Esophagus muscularis mucosa (tissue), 4 donors: Measurements from ENCODE around the gene PTPN6. TPM values are rescaled to one million over a fixed set of nuclear protein-coding genes. Genes with fewer than 3 reads are reported as not detected.
A peak's percentile ranks its signal among the peaks of the same experiment; 100 is the strongest.

Experiments
- DNase-seq: peaks from one replicate; pipeline ENCODE4 v3.0.0-alpha.2; 2017; ENCODE audit errors: extremely low spot score
- H3K27ac ChIP-seq, 4 donors: fragments of 200-600 bp; sonication (generic); replicated peaks in 1 of 4; 1 replicate in 3 of 4; 2 replicates in 1 of 4; pipeline ENCODE4 v1.5.1; 2016 to 2019; ENCODE audit warnings: mild to moderate bottlenecking in 1 of 4
- H3K27me3 ChIP-seq, 4 donors: fragments of 200-600 bp; sonication (generic); one replicate each; pipeline versions ENCODE4 v1.5.1 to v1.6.0; 2016 to 2019
- H3K36me3 ChIP-seq, 4 donors: fragments of 200-600 bp; sonication (generic); one replicate each; pipeline ENCODE4 v1.5.1; 2016 to 2019
- H3K4me1 ChIP-seq, 4 donors: fragments of 200-600 bp; sonication (generic); one replicate each; pipeline ENCODE4 v1.5.1; 2016 to 2019
- H3K4me3 ChIP-seq, 4 donors: fragments of 200-600 bp; sonication (generic); 1 replicate in 2 of 4; 2 replicates in 2 of 4; pipeline ENCODE4 v1.5.1; 2016 to 2019; ENCODE audit warnings: mild to moderate bottlenecking in 4 of 4, moderate library complexity in 1 of 4
- H3K9me3 ChIP-seq, 4 donors: fragments of 200-600 bp; sonication (generic); 1 replicate in 3 of 4; 2 replicates in 1 of 4; pipeline ENCODE4 v1.5.1; 2016 to 2019
- EP300 ChIP-seq: sonication (generic); formaldehyde crosslinking; IDR thresholded peaks from one replicate; pipeline ENCODE4 v1.6.1; 2017; ENCODE audit warnings: antibody characterized with exemption
- POLR2A ChIP-seq: fragments of 450-650 bp; IDR thresholded peaks from one replicate; pipeline ENCODE4 v1.6.1; 2017; ENCODE audit warnings: antibody characterized with exemption, moderate library complexity, mild to moderate bottlenecking, low read depth
- POLR2AphosphoS5 ChIP-seq, 2 donors: sonication (generic); formaldehyde crosslinking; IDR thresholded peaks; one replicate each; pipeline ENCODE4 v1.6.1; 2017; ENCODE audit warnings: antibody characterized with exemption in 2 of 2
- WGBS: methylation state at CpG from one replicate; pipeline ENCODE4 v1.1.5; 2018; 5-methylcytosine and 5-hydroxymethylcytosine counted together
- intact Hi-C: fragments of 100-400 bp; cut with DNase I; formaldehyde crosslinking; loops from one replicate; pipeline ENCODE4 v1.15.1; 2023
- total RNA-seq, 4 donors: library from RNA; depleted of rRNA; stranded (reverse); fragments of >200 nt; gene quantifications; one replicate each; pipeline versions ENCODE4 v1.1.0 to v1.2.1, GENCODE V29; 2016
- TF ChIP-seq, protein P1 (sequence below), 3 experiments: fragments of 200-600 bp in 2 of 3; fragments of 450-650 bp in 1 of 3; sonication (generic) in 2 of 3; IDR thresholded peaks; one replicate each; pipeline ENCODE4 v1.5.1; 2017 to 2019; ENCODE audit warnings: antibody characterized with exemption in 3 of 3, mild to moderate bottlenecking in 2 of 3, moderate library complexity in 1 of 3

The PTPN6 gene
- total RNA-seq, 4 donors from 2014 or later, result 9.1 to 16.9 (median 13.3) TPM

DNA sequence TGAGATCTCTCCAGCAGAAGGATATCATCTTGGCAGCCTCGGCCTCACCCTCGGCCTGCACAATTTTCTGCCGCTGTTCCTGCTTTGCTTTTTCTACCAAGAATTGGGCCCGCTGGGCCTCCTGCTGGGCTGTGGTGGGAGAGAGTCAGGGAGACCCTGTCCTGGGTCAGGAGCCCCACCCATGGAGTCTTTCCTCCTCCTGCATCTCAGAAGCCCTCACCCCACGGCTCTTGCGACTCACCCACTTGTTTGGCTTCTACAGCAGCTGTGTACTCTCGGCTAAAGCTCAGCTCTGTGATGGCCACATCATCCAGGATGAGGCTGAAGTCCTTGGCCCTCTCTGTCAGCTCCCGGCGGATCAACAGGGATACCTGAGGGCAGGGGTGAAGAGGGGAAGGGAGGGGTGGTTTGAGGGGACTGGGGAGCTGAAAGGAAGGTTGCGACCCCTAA, 16.5 kb downstream of the PTPN6 start:
- Histone ChIP-seq H3K27ac (no peak overlapping the region), H3K27me3 (no peaks in the 10 kb centered on the region), H3K36me3 (peaks cover 36 to 46% (median 40%) of the 10 kb centered on the region in 4 donors), H3K9me3 (no peaks in the 10 kb centered on the region), H3K4me1 (peaks cover 34 to 61% (median 53%) of the 10 kb centered on the region in 4 donors), H3K4me3 (no peak overlapping the region)
- intact Hi-C loops, result loop anchor here (5.0 kb wide), 1 partner anchor 95 kb away; the partner anchor contains the start of gene SPSB2
- 72% methylated on average over 10 of the region's 10 CpGs for WGBS
- DNase-seq, result no peak
- no peak for TF ChIP-seq EP300
- TF ChIP-seq, protein P1, sequence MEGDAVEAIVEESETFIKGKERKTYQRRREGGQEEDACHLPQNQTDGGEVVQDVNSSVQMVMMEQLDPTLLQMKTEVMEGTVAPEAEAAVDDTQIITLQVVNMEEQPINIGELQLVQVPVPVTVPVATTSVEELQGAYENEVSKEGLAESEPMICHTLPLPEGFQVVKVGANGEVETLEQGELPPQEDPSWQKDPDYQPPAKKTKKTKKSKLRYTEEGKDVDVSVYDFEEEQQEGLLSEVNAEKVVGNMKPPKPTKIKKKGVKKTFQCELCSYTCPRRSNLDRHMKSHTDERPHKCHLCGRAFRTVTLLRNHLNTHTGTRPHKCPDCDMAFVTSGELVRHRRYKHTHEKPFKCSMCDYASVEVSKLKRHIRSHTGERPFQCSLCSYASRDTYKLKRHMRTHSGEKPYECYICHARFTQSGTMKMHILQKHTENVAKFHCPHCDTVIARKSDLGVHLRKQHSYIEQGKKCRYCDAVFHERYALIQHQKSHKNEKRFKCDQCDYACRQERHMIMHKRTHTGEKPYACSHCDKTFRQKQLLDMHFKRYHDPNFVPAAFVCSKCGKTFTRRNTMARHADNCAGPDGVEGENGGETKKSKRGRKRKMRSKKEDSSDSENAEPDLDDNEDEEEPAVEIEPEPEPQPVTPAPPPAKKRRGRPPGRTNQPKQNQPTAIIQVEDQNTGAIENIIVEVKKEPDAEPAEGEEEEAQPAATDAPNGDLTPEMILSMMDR (IDR thresholded peaks at IDR 0.05), result no peak
- no peak for TF ChIP-seq POLR2AphosphoS5 (IDR thresholded peaks at IDR 0.05)
- TF ChIP-seq POLR2A, result no peak

DNA sequence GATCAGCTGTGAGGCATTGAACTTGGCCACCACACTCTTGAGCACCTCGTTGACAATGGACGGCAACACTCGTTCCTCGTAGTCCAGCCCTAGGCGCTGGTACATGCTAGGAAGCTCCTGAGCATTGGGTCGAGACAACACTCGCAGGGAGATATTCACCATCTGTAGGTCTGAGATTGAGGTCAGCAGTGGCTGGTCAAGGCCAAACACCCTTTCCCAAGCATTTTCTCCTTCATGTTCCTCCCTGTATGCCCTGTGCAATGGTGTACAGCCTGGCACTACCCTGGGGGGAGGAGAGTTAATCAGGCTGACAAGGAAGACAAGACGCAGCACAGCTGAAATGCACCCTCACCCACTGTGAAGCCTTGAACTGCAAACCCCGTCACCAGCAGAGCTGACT, 17.3 kb downstream of the PTPN6 start:
- H3K36me3 ChIP-seq, result peaks cover 36 to 46% (median 42%) of the 10 kb centered on the region in 4 donors
- intact Hi-C loops, result loop anchor here (5.0 kb wide), 1 partner anchor 96 kb away; the partner anchor contains the start of gene SPSB2
- no peak for DNase-seq
- H3K27me3 ChIP-seq, result no peaks in the 10 kb centered on the region
- no peak overlapping the region for H3K27ac ChIP-seq
- peaks cover 34 to 57% (median 49%) of the 10 kb centered on the region in 4 donors for H3K4me1 ChIP-seq
- TF ChIP-seq POLR2A (no peak), EP300 (no peak), POLR2AphosphoS5 (IDR thresholded peaks at IDR 0.05) (no peak)
- TF ChIP-seq, protein P1 (IDR thresholded peaks at IDR 0.05), result no peak
- peak overlapping the region in 1 of 4 donors; percentile 82 for H3K4me3 ChIP-seq
- no peaks in the 10 kb centered on the region for H3K9me3 ChIP-seq
- 88% methylated on average over 9 of the region's 9 CpGs for WGBS

DNA sequence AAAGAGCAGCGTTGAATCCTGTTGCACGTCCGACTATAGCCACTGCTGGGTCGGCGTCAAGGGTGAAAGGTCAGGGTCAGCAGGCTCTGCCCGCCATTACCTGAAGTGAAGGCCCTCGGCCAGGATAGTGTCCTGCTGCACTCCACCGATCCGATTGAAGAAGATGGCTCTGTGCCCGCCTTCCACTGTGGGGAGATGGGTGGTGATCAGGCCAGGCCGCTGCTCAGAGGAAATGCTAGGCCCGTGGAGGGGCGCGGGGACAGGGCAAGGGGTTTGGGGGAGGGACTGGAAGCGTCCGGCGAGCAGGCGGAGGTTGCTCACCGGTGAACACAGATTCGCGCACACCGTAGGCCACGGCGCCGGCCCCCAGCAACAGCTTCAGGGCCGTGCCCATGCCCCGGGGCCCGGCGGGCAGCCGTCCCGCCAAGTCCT, 19.0 kb downstream of the PTPN6 start:
- DNase-seq, result no peak
- peak overlapping the region; percentile 87 to 93 (median 90) for H3K27ac ChIP-seq
- intact Hi-C loops, result loop anchor here (5.0 kb wide), 1 partner anchor 47 kb away; the partner anchor contains the start of gene LPCAT3
- H3K4me3 ChIP-seq, result peak overlapping the region; percentile 69 to 90 (median 84)
- H3K27me3 ChIP-seq, result no peaks in the 10 kb centered on the region
- no peaks in the 10 kb centered on the region for H3K9me3 ChIP-seq
- TF ChIP-seq POLR2A, result no peak
- TF ChIP-seq, protein P1 (IDR thresholded peaks at IDR 0.05), result no peak
- TF ChIP-seq EP300, result no peak
- no peak for TF ChIP-seq POLR2AphosphoS5 (IDR thresholded peaks at IDR 0.05)
- H3K4me1 ChIP-seq, result peaks cover 27 to 46% (median 40%) of the 10 kb centered on the region in 4 donors
- 0% methylated on average over 13 of the region's 31 CpGs for WGBS
- peaks cover 45 to 57% (median 55%) of the 10 kb centered on the region in 4 donors for H3K36me3 ChIP-seq

DNA sequence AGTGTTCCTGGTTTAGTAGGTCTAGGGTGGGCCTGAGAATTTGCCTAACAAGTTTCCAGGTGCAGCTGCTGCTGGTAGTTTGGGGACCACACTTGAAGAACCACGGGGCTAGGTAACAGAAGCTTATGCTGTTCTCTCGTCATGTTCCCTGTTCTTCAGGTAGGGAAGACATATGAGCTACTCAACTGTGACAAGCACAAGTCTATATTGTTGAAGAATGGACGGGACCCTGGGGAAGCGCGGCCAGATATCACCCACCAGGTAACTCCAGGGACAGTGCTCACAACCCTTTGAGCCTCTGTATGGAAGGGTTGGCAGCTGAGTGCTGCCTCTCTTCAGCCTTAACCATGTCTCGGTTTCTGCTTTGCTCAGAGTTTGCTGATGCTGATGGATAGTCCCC, 23.0 kb downstream of the PTPN6 start:
- WGBS, result 85% methylated on average over 6 of the region's 6 CpGs
- no peak for DNase-seq
- Histone ChIP-seq H3K27me3 (no peaks in the 10 kb centered on the region), H3K27ac (no peak overlapping the region), H3K4me3 (no peak overlapping the region), H3K4me1 (peaks cover 21 to 26% (median 24%) of the 10 kb centered on the region in 4 donors), H3K36me3 (peaks cover 37 to 60% (median 56%) of the 10 kb centered on the region in 4 donors), H3K9me3 (no peaks in the 10 kb centered on the region)
- intact Hi-C loops, result loop anchor here (5.0 kb wide), 1 partner anchor 43 kb away; the partner anchor contains the start of gene LPCAT3
- no peak for TF ChIP-seq EP300
- TF ChIP-seq, protein P1 (IDR thresholded peaks at IDR 0.05), result no peak
